EH (cell line): Measurements from ENCODE around the gene ZBTB16.
A peak's percentile ranks its signal among the peaks of the same experiment; 100 is the strongest.

ENCODE experiments used
- DNase-seq: peaks from one replicate; pipeline ENCODE4 v3.0.0-alpha.2; 2015; ENCODE audit warnings: low read depth

Gene ZBTB16

DNA sequence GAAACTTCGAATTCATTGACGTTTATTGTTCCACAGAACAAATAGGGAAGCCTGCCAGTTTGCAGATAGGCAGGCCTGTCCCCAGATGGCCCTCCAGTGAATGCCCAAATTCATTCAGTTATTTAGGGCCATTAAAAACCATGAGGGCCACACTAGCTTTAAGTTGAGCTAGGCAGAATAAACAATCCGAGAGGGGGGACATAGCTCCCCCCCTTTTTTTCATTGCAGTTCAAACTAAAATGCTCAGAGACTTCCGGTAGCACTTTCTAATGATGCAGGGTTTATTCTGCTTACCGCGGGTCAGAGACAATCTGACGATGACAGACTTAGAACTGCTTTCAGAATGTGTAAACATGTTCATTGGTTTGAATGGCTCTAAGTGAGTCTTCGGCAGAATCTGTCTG, 72.0 kb downstream of the ZBTB16 start:
- DNase-seq: no peak

DNA sequence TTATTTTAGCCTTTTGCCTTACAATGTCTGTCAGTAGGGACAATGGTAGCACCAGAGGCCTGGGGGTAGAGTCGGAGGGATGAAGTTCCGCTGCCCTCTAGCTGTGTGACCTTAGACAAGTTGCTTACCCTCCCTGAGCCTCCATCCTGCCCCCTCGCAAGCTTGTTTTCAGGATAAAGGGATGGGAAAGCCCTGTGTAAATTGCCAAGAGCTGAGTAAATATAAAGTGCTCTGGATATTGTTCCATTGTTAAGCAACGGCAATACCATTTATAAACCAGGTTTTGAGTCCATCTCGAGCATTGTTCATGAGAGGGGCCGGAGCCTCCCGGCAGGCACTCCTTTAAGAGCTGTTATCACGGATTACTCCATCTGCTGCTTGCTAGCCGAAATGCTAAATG, 72.9 kb downstream of the ZBTB16 start:
- no peak for DNase-seq

DNA sequence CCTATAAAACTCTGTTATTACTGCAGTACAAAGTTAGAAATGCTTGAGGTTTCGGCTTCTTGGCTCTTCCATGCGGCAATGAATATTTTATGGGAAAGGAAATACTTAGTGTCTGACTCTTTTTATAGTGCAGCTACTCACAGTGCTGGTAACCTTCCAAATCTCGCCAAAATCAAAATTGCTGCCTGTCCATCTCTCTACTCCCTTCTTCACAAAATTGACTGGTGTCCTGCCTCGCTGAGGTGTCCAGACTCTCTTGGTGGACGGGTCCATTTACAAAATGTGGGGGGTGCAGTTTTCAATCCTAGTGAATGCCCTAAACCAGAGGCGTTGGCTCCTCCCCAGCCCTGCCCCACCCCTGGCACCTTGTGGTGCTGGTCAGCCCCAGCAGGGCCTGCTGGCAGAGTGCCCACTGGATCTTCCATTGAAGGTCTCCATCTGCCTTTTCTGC, 73.5 kb downstream of the ZBTB16 start:
- peak; percentile 90 for DNase-seq

- no peak for DNase-seq
Observed at GRCh38 chr11:114133548-114134329, 74.2 kb downstream of the ZBTB16 start.

DNA sequence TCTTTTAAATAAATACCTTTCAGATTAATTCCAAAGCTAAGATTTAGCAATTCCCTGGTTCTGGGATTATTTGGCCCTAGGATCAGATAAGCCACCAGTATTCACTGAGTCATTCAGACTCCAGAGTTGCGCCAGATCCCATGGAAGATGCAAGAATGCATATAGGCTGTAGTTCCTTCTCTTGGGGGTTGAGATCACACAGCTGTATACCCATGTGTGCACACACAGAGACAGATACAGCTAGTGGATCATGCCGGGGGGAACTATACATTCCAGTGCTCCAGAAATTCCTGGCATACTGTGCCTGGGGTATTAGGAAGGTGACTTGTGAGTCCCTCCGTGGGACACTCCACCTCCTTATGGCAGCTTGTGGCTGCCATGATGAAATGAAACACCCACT, 75.4 kb downstream of the ZBTB16 start:
- peak; percentile 91 for DNase-seq

DNA sequence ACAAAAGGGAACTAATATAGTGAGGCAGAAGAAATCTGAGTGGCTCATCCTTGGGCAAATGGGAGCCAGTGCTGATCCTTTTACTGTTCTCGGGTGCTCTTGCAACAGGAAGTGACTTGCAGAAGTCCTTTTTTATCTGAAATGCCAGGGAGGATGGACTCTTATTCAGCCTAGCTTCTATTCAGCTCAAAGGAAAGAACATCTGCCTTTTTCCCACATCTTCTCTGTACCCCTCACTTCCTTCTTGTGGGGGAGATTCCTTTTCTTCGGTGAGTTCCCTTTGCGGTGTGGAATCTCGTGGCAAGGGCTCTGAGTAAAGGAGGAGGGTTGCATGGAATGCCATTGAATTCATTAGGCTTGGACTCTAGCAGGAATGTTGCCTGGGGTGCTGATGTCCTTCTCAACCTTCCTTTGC, 76.2 kb downstream of the ZBTB16 start:
- peak; percentile 85 for DNase-seq

DNA sequence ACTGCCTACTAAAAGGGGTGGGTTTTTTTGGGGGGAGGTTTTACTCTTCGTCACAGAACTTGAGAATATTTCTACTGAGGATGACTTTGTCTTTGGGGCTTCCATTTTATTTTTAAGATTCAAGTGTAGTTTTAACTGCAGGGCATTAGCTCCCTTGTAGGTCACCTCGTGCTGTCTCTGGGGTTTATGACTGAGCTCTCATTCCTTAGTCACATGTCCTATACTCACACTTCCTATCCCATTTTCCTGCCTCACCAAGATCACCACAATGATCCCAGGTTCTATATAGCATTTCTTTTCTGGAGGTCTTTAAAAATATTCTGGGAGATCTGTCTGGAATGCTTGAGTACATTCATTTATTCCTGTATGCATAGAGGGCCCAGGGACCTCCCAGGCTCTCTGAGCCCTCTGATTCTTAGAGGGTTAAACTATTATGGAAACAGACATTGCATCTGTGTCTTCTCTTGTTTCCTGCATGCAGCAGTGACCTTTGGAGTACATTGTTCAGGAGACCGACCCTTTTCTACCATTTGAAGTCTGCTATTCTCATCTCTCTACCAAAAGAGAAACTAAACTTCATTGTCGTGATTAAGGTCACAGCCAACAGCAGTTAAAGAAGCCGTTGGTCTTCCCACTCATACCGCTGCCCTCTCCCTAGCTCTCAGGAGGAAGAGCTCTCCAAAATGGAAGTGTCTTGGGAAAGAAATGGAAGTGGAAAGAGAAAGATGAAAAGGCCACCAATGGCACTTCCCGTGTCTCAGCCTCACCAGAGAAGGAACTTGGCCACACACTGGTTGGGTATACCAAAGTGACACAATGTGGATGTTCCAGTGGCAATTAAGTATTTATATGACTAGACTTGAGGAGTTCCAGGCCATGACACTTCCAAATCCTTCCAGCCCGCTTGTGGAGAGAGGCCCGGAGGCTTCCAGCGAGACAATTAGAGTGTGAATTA, 77.5 kb downstream of the ZBTB16 start:
- DNase-seq: no peak

DNA sequence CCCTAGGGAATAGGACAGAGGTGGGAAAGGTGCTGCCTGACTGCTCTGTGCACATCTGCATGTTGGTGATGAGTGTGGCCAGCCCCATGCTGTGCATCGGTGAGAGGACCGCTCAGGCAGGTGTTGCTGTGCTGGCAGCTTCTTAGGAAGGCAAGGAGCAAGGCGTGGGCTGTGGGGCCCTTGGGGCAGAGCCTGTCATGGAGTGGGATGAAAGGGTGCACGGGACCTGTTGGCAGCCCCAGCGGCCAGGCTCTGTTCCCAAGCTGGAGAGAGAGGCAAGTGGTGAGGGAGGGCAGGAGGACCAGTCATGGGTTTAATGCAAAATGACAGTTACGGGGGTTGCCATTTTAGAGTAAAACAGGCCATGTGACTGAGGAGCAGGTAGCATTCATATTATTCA, 78.3 kb downstream of the ZBTB16 start:
- no peak for DNase-seq

GRCh38 chr11:114138411-114138810, 78.9 kb downstream of the ZBTB16 start:
- DNase-seq: no peak

- no peak for DNase-seq
Observed at GRCh38 chr11:114140826-114141225, 81.3 kb downstream of the ZBTB16 start.

- DNase-seq: no peak
Observed at GRCh38 chr11:114141863-114142580, 82.5 kb downstream of the ZBTB16 start.

- no peak for DNase-seq
Observed at GRCh38 chr11:114142707-114143106, 83.2 kb downstream of the ZBTB16 start.

GRCh38 chr11:114145166-114145775, 85.8 kb downstream of the ZBTB16 start:
- DNase-seq: no peak

DNA sequence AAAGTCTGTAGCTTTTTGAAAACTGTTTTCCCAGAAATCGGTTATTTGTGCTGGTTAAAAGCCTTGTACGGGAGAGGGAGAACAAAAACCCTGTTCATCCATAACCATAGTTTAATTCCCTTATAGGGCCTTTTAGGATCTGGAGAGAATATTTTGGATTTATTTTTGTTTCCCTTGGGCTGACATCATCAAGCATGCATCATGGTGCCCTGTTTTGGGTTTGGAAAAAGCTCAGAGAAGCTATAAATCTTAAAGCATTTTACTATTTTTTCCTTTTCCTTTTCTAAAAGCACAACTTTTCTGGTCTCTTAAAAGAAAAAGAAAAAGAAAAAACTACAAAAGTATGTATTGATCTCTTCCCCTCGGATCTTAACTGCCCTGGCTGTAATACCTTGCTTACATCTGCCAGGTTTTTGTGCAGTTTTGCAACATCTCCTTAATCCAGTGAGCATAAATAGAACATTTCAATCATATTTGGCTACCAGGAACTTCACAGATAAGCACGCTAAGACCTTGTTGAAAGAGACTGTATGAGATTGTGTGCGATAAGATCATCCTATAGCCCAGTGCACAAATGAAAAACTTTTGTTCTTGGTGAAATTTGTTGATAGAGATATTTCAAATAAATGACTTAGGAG, 88.0 kb downstream of the ZBTB16 start:
- no peak for DNase-seq

- no peak for DNase-seq
Observed at GRCh38 chr11:114148013-114148382, 88.5 kb downstream of the ZBTB16 start.

DNA sequence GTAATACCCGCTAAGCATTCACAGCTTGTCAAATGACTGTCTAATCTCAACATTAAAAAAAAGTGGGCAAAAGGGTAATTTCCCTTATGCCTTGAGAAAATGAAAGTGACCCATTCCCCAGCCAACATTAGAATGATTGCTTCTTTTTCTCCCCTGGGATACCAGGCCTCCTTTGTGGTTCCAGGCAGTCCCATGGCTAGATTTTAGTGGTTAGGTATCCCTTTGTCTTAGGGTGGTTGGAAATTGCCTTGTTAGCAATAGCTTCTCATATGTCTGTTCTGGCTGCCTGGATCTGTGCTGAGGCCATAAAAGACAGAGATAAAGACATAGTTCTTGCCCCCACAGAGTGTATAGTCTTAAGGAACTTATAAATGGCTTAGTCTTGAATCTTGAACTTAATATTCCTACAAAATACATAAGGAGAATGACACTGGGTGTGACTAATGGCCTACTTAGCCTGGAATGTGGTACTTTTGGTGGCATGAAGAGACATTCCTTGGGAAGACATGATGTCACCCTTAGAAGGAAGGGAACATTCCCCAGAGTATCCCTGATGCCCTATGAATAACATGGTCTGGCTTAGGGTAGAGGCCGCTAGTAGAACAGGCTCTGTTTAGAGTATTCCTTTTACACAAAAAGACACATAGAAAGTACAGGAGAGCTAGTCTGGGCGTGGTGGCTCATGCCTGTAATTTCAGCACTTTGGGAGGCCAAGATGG, 90.3 kb downstream of the ZBTB16 start:
- DNase-seq: no peak

DNA sequence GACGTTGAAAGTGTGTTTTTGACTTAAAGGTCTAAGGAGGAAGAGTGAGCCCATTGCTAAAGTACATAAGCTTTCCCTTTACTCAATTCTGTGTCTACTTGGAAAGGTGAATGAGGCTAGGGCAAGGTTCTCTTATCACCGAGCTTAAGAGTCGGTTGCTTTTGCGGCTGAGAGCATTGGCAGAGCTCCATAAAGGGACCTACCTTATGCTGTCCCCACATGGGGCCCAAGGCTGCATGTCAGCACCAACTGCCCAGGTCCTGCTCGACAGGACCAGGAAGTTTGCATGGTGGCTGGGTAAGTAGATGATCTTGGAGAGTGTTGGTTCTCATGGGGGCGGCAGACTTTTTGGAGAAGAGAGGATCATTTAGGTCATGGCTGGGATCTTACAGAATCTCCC, 91.2 kb downstream of the ZBTB16 start:
- no peak for DNase-seq

DNA sequence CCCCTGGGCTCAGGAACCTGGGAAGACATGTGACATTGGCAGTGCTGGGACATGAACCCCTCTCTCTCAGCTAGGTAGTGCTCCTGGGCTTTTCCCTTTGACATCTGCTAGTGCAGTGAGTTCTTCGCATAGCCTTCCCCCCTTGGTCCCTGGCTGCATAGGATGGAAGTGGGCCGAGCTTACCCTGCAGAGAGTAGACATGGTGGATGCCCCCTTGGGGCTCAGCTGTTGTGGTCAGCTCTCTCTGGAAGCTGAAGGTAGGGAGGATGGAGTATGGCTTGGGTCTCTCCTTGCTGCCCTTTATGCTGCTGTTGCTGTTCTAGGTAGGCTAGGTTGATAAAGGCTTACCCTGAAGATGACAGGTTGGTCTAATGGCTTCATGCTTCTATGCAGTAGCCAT, 92.1 kb downstream of the ZBTB16 start:
- no peak for DNase-seq

GRCh38 chr11:114152162-114152561, 92.7 kb downstream of the ZBTB16 start:
- no peak for DNase-seq

DNA sequence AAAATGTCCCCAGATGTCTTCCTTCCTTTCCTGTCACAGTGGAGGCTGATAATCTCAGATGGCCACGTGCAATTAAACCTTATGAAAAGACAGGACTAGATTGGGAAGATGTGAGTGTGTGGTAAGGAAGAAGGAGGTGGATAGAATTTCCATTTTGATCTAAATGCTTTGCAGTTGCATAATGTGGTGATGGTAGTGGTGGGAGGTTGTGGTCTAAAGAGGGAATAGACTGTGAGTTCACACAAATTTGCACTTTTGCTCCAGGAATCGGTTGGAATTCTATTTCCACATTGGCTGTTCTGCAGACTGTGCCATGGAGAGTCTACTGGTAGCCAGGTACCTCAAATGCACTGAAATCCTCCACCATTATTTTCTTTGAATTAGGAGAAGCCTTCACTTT, 93.3 kb downstream of the ZBTB16 start:
- no peak for DNase-seq

DNA sequence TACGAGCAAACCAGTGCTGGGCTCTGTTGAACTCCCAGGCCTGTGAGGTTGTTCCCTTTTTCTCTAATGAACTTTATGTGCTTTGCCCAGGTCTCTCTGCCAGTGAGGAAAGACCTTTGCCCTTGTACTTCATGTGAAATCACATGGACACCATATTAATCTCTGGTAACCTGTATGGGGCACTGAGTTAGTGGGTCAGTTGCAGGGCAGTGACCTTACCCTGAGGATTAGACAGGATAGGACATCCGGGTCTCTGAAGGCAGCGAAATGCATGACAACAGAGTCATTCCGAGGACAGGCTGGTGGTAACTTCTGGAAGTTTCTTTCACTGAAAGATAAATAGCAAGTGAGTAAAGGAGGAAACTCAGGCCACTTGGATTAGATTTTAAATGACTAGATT, 93.7 kb downstream of the ZBTB16 start:
- DNase-seq: no peak
